ENCODE data around the gene CRK. TPM values are rescaled to one million over a fixed set of nuclear protein-coding genes. Genes with fewer than 3 reads are reported as not detected.

Gene CRK
- total RNA-seq, 1 experiment from 2014 or later, result 72.3 TPM

GRCh38 chr17:1467898-1468492 is 12.0 kb upstream of the CRK start:
- no peak for TF ChIP-seq CTCF (IDR thresholded peaks at IDR 0.05; ENCODE audit: insufficient read depth in 1 of 2, low read depth in 1 of 2, low read length in 1 of 2, severe bottlenecking in 1 of 2, unreplicated experiment in 1 of 2)
- ChIA-PET POLR2A (interaction anchor here (0.5 kb wide), 1 partner anchor 12 kb away, joined by 3 read pairs; the partner anchor contains the start of gene CRK), CTCF (no interaction called here)
- no TSS peak for BruUV-seq (replicated peaks)
- DNase-seq, result peak; percentile 89 to 93
- H3K27me3 ChIP-seq (replicated peaks; ENCODE audit: control insufficient read depth, insufficient read depth, low read length), result no peaks in the 10 kb centered on the region
- Mint-ChIP-seq H3K4me3 (ENCODE audit: unreplicated experiment) (peak overlapping the region; percentile 6), H3K9me3 (ENCODE audit: unreplicated experiment) (no peaks in the 10 kb centered on the region), H3K4me1 (ENCODE audit: low read depth, unreplicated experiment) (peaks cover 26% of the 10 kb centered on the region), H3K27ac (ENCODE audit: unreplicated experiment) (peak overlapping the region; percentile 60), H3K27me3 (ENCODE audit: insufficient read depth, unreplicated experiment) (no peaks in the 10 kb centered on the region), H3K36me3 (ENCODE audit: insufficient read depth, unreplicated experiment) (peaks cover 94% of the 10 kb centered on the region)
- H3K4me3 ChIP-seq (ENCODE audit: low read depth, low read length), result no peak overlapping the region
- intact Hi-C loops (cut with micrococcal nuclease; ENCODE audit: unreplicated experiment), result no loop called here
- peaks cover 2% of the 10 kb centered on the region; the same call in 1 of the 2 replicates for H3K9me3 ChIP-seq
- peaks cover 6% of the 10 kb centered on the region for H3K36me3 ChIP-seq (ENCODE audit: control insufficient read depth, insufficient read depth, low read length)
- H3K4me1 ChIP-seq, result peaks cover 21% of the 10 kb centered on the region

GRCh38 chr17:1467258-1467657 is 11.2 kb upstream of the CRK start:
- POLR2A ChIA-PET, result no interaction called here
- no peak for DNase-seq
- Histone ChIP-seq H3K27me3 (replicated peaks; ENCODE audit: control insufficient read depth, insufficient read depth, low read length) (no peaks in the 10 kb centered on the region), H3K36me3 (ENCODE audit: control insufficient read depth, insufficient read depth, low read length) (peaks cover 6% of the 10 kb centered on the region), H3K4me1 (peaks cover 26% of the 10 kb centered on the region), H3K9me3 (peaks cover 2% of the 10 kb centered on the region; the same call in 1 of the 2 replicates), H3K4me3 (ENCODE audit: low read depth, low read length) (no peak overlapping the region)
- H3K36me3 Mint-ChIP-seq (ENCODE audit: insufficient read depth, unreplicated experiment), result peaks cover 90% of the 10 kb centered on the region
- H3K27me3 Mint-ChIP-seq (ENCODE audit: insufficient read depth, unreplicated experiment), result no peaks in the 10 kb centered on the region
- no peak overlapping the region for H3K27ac Mint-ChIP-seq (ENCODE audit: unreplicated experiment)
- TF ChIP-seq CTCF (IDR thresholded peaks at IDR 0.05; ENCODE audit: insufficient read depth in 1 of 2, low read depth in 1 of 2, low read length in 1 of 2, severe bottlenecking in 1 of 2, unreplicated experiment in 1 of 2), result no peak
- H3K4me1 Mint-ChIP-seq (ENCODE audit: low read depth, unreplicated experiment), result peaks cover 32% of the 10 kb centered on the region
- H3K9me3 Mint-ChIP-seq (ENCODE audit: unreplicated experiment), result no peaks in the 10 kb centered on the region
- CTCF ChIA-PET, result no interaction called here
- no TSS peak for BruUV-seq (replicated peaks)
- H3K4me3 Mint-ChIP-seq (ENCODE audit: unreplicated experiment), result no peak overlapping the region
- intact Hi-C loops (cut with micrococcal nuclease; ENCODE audit: unreplicated experiment), result no loop called here

- Histone ChIP-seq H3K9me3 (peaks cover 2% of the 10 kb centered on the region; the same call in 1 of the 2 replicates), H3K4me3 (ENCODE audit: low read depth, low read length) (no peak overlapping the region), H3K36me3 (ENCODE audit: control insufficient read depth, insufficient read depth, low read length) (peaks cover 1% of the 10 kb centered on the region; the same call in 1 of the 2 replicates), H3K27me3 (replicated peaks; ENCODE audit: control insufficient read depth, insufficient read depth, low read length) (no peaks in the 10 kb centered on the region), H3K4me1 (peaks cover 22% of the 10 kb centered on the region)
- no peaks in the 10 kb centered on the region for H3K9me3 Mint-ChIP-seq (ENCODE audit: unreplicated experiment)
- intact Hi-C loops (cut with micrococcal nuclease; ENCODE audit: unreplicated experiment), result no loop called here
- ChIA-PET CTCF (no interaction called here), POLR2A (no interaction called here)
- peaks cover 76% of the 10 kb centered on the region for H3K36me3 Mint-ChIP-seq (ENCODE audit: insufficient read depth, unreplicated experiment)
- H3K4me3 Mint-ChIP-seq (ENCODE audit: unreplicated experiment), result no peak overlapping the region
- BruUV-seq (replicated peaks), result no TSS peak
- no peak overlapping the region for H3K27ac Mint-ChIP-seq (ENCODE audit: unreplicated experiment)
- H3K4me1 Mint-ChIP-seq (ENCODE audit: low read depth, unreplicated experiment), result peaks cover 35% of the 10 kb centered on the region
- no peaks in the 10 kb centered on the region for H3K27me3 Mint-ChIP-seq (ENCODE audit: insufficient read depth, unreplicated experiment)
- no peak for TF ChIP-seq CTCF (IDR thresholded peaks at IDR 0.05; ENCODE audit: insufficient read depth in 1 of 2, low read depth in 1 of 2, low read length in 1 of 2, severe bottlenecking in 1 of 2, unreplicated experiment in 1 of 2)
- no peak for DNase-seq
Measured at GRCh38 chr17:1464186-1464585, 8.2 kb upstream of the CRK start.

Data from Caco-2 (cell line).